GM19395 (cell line): ENCODE measurements around the gene IFNL3.
"Not testable (repeated sequence)": the region's sequence is repeated elsewhere in the genome, so short reads cannot be mapped to it uniquely, and the experiment has no call there.

ENCODE experiments used
- ATAC-seq: cut with Tn5 transposase; IDR thresholded peaks from one replicate; pipeline ENCODE4 v1.9.1; 2021; ENCODE audit warnings: mild to moderate bottlenecking, moderate library complexity; ENCODE audit not compliant: unreplicated experiment

Gene IFNL3

GRCh38 chr19:39253374-39254149 is 8.8 kb upstream of the IFNL3 start:
- no peak for ATAC-seq

- no peak for ATAC-seq
Observed at GRCh38 chr19:39252458-39252857, 7.7 kb upstream of the IFNL3 start.

GRCh38 chr19:39251846-39252245 is 7.0 kb upstream of the IFNL3 start:
- ATAC-seq = no peak

GRCh38 chr19:39251081-39251480 is 6.3 kb upstream of the IFNL3 start:
- no peak for ATAC-seq

- ATAC-seq = no peak
Observed at GRCh38 chr19:39248806-39249205, 4.0 kb upstream of the IFNL3 start, which contains the start of gene IFNL4. TSS of gene IFNL4 (minus strand) at chr19:39248856.

- ATAC-seq = no peak
Observed at GRCh38 chr19:39247701-39248664, 3.2 kb upstream of the IFNL3 start.

GRCh38 chr19:39246951-39247669 is 2.3 kb upstream of the IFNL3 start:
- ATAC-seq = no peak

GRCh38 chr19:39245166-39245565 is 360 bp upstream of the IFNL3 start:
- ATAC-seq = not testable (repeated sequence)

GRCh38 chr19:39243741-39244140 is 1.1 kb downstream of the IFNL3 start:
- not testable (repeated sequence) for ATAC-seq

GRCh38 chr19:39240421-39240820 is 4.4 kb downstream of the IFNL3 start:
- ATAC-seq = no peak

GRCh38 chr19:39238944-39239343 is 5.9 kb downstream of the IFNL3 start:
- no peak for ATAC-seq

GRCh38 chr19:39238209-39238608 is 6.6 kb downstream of the IFNL3 start:
- no peak for ATAC-seq

GRCh38 chr19:39237200-39238184 is 7.3 kb downstream of the IFNL3 start:
- ATAC-seq = no peak

- no peak for ATAC-seq
Observed at GRCh38 chr19:39236527-39236926, 8.3 kb downstream of the IFNL3 start.

- ATAC-seq = no peak
Observed at GRCh38 chr19:39232708-39233107, 12.1 kb downstream of the IFNL3 start.

GRCh38 chr19:39230096-39230764 is 14.6 kb downstream of the IFNL3 start:
- ATAC-seq = no peak

GRCh38 chr19:39224910-39225309 is 19.9 kb downstream of the IFNL3 start:
- ATAC-seq = no peak

GRCh38 chr19:39223703-39224279 is 21.0 kb downstream of the IFNL3 start:
- ATAC-seq = no peak

- not testable (repeated sequence) for ATAC-seq
Observed at GRCh38 chr19:39219108-39219507, 25.7 kb downstream of the IFNL3 start.
